Measurements from ENCODE around the gene CFAP126. TPM values are rescaled to one million over a fixed set of nuclear protein-coding genes. Genes with fewer than 3 reads are reported as not detected.
"Not testable (repeated sequence)": the region's sequence is repeated elsewhere in the genome, so short reads cannot be mapped to it uniquely, and the experiment has no call there.

Gene CFAP126
- total RNA-seq = not detected

GRCh38 chr1:161367684-161368400 lies at the start of gene CFAP126:
Gene CFAP126, minus strand, starts transcription at chr1:161367876. Its CDS starts 8 bp downstream, at chr1:161367868.
- Mint-ChIP-seq H3K36me3 (ENCODE audit: low read depth) (peaks cover 29% of the 10 kb centered on the region), H3K4me1 (peaks cover 14% of the 10 kb centered on the region), H3K27ac (peak within 1 kb of the TSS; percentile 10), H3K9me3 (no peaks in the 10 kb centered on the region), H3K4me3 (no peak within 1 kb of the TSS), H3K27me3 (no peaks in the 10 kb centered on the region)
- ChIA-PET CTCF (interaction anchor here (1.0 to 3.7 kb wide), 4 partner anchors 10 to 142 kb away, joined by 5 to 20 read pairs (median 8); partner anchors contain the start of gene TOMM40L), POLR2A (no interaction called here)
- peak; percentile 57 for DNase-seq

GRCh38 chr1:161413050-161413449 lies 45.4 kb upstream of the CFAP126 start:
- H3K9me3 Mint-ChIP-seq; H3K27me3 Mint-ChIP-seq; H3K4me3 Mint-ChIP-seq; H3K27ac Mint-ChIP-seq; CTCF ChIA-PET; POLR2A ChIA-PET; DNase-seq; H3K36me3 Mint-ChIP-seq (ENCODE audit: low read depth): not testable (repeated sequence)
- peaks cover 19% of the 10 kb centered on the region for H3K4me1 Mint-ChIP-seq

- DNase-seq; H3K4me3 Mint-ChIP-seq; POLR2A ChIA-PET; H3K36me3 Mint-ChIP-seq (ENCODE audit: low read depth); H3K27me3 Mint-ChIP-seq; H3K9me3 Mint-ChIP-seq: not testable (repeated sequence)
- H3K4me1 Mint-ChIP-seq = peaks cover 20% of the 10 kb centered on the region
- CTCF ChIA-PET = interaction anchor here (1.4 kb wide), 2 partner anchors 11 to 29 kb away, joined by 4 to 5 read pairs; no protein-coding TSS in a partner anchor
- peak overlapping the region; percentile 83 for H3K27ac Mint-ChIP-seq
Measured at GRCh38 chr1:161410636-161410970, 42.9 kb upstream of the CFAP126 start.

- peak; percentile 29 for DNase-seq
- Mint-ChIP-seq H3K27ac (peak overlapping the region; percentile 83), H3K4me3 (peak overlapping the region; percentile 11), H3K4me1 (peaks cover 22% of the 10 kb centered on the region)
- H3K9me3 Mint-ChIP-seq; H3K27me3 Mint-ChIP-seq; H3K36me3 Mint-ChIP-seq (ENCODE audit: low read depth); POLR2A ChIA-PET: not testable (repeated sequence)
- CTCF ChIA-PET = interaction anchor here (1.4 to 1.9 kb wide), 3 partner anchors 10 to 30 kb away, joined by 4 to 9 read pairs (median 5); no protein-coding TSS in a partner anchor
Measured at GRCh38 chr1:161409848-161410635, 42.4 kb upstream of the CFAP126 start.

- Mint-ChIP-seq H3K36me3 (ENCODE audit: low read depth) (peaks cover 12% of the 10 kb centered on the region), H3K27me3 (peaks cover 7% of the 10 kb centered on the region), H3K4me3 (no peak overlapping the region), H3K9me3 (peaks cover 3% of the 10 kb centered on the region), H3K4me1 (peaks cover 29% of the 10 kb centered on the region), H3K27ac (no peak overlapping the region)
- no peak for DNase-seq
- CTCF ChIA-PET = interaction anchor here (1.2 to 1.9 kb wide), 3 partner anchors 9 to 32 kb away, joined by 4 to 9 read pairs (median 8); no protein-coding TSS in a partner anchor
- POLR2A ChIA-PET = no interaction called here
Measured at GRCh38 chr1:161408429-161409052, 40.9 kb upstream of the CFAP126 start.

GRCh38 chr1:161407451-161407985 lies 39.8 kb upstream of the CFAP126 start:
- CTCF ChIA-PET = no interaction called here
- peaks cover 3% of the 10 kb centered on the region for H3K9me3 Mint-ChIP-seq
- DNase-seq = no peak

GRCh38 chr1:161406551-161406950 lies 38.9 kb upstream of the CFAP126 start:
- H3K27me3 Mint-ChIP-seq, H3K4me3 Mint-ChIP-seq, H3K9me3 Mint-ChIP-seq, CTCF ChIA-PET, POLR2A ChIA-PET, DNase-seq, H3K27ac Mint-ChIP-seq: not testable (repeated sequence)
- H3K4me1 Mint-ChIP-seq = peaks cover 33% of the 10 kb centered on the region
- peaks cover 12% of the 10 kb centered on the region for H3K36me3 Mint-ChIP-seq (ENCODE audit: low read depth)

More at GRCh38 chr1:161407451-161407985, 39.8 kb upstream of the CFAP126 start:
- Mint-ChIP-seq H3K27ac (no peak overlapping the region), H3K27me3 (peaks cover 9% of the 10 kb centered on the region), H3K36me3 (ENCODE audit: low read depth) (peaks cover 12% of the 10 kb centered on the region), H3K4me3 (no peak overlapping the region), H3K4me1 (peaks cover 31% of the 10 kb centered on the region)
- POLR2A ChIA-PET = no interaction called here

- no peak for DNase-seq
- peaks cover 5% of the 10 kb centered on the region for H3K9me3 Mint-ChIP-seq
- ChIA-PET POLR2A (no interaction called here), CTCF (interaction anchor here (0.6 to 0.7 kb wide), 2 partner anchors 34 to 1113 kb away, joined by 3 to 4 read pairs; no protein-coding TSS in a partner anchor)
- H3K4me3 Mint-ChIP-seq = no peak overlapping the region
- no peak overlapping the region for H3K27ac Mint-ChIP-seq
- H3K36me3 Mint-ChIP-seq (ENCODE audit: low read depth) = peaks cover 15% of the 10 kb centered on the region
- H3K4me1 Mint-ChIP-seq = peaks cover 34% of the 10 kb centered on the region
- H3K27me3 Mint-ChIP-seq = peaks cover 13% of the 10 kb centered on the region
Measured at GRCh38 chr1:161404051-161404597, 36.4 kb upstream of the CFAP126 start.

- Mint-ChIP-seq H3K27me3 (peaks cover 13% of the 10 kb centered on the region), H3K27ac (no peak overlapping the region), H3K4me1 (peaks cover 41% of the 10 kb centered on the region), H3K4me3 (no peak overlapping the region), H3K36me3 (ENCODE audit: low read depth) (peaks cover 15% of the 10 kb centered on the region), H3K9me3 (peaks cover 5% of the 10 kb centered on the region)
- DNase-seq = no peak
- CTCF ChIA-PET = interaction anchor here (3.8 kb wide), 1 partner anchor 37 kb away, joined by 20 read pairs; no protein-coding TSS in a partner anchor
- POLR2A ChIA-PET = no interaction called here
Measured at GRCh38 chr1:161402446-161402845, 34.8 kb upstream of the CFAP126 start.

GRCh38 chr1:161399257-161399998 lies 31.8 kb upstream of the CFAP126 start:
- Mint-ChIP-seq H3K9me3 (peaks cover 5% of the 10 kb centered on the region), H3K27ac (peak overlapping the region; percentile 99), H3K36me3 (ENCODE audit: low read depth) (peaks cover 14% of the 10 kb centered on the region), H3K27me3 (peaks cover 13% of the 10 kb centered on the region), H3K4me3 (peak overlapping the region; percentile 97), H3K4me1 (peaks cover 40% of the 10 kb centered on the region)
- DNase-seq = peak; percentile 92
- ChIA-PET CTCF (interaction anchor here (0.7 to 3.8 kb wide), 10 partner anchors 8 to 233 kb away, joined by 3 to 20 read pairs (median 5); partner anchors contain the start of gene PPOX), POLR2A (no interaction called here)

GRCh38 chr1:161398900-161399256 lies 31.2 kb upstream of the CFAP126 start:
- H3K4me3 Mint-ChIP-seq = peak overlapping the region; percentile 97
- ChIA-PET POLR2A (no interaction called here), CTCF (interaction anchor here (1.1 kb wide), 1 partner anchor 174 kb away, joined by 4 read pairs; the partner anchor contains the start of gene TOMM40L)
- H3K27ac Mint-ChIP-seq = peak overlapping the region; percentile 99
- H3K36me3 Mint-ChIP-seq (ENCODE audit: low read depth) = peaks cover 9% of the 10 kb centered on the region
- no peak for DNase-seq
- H3K9me3 Mint-ChIP-seq = peaks cover 4% of the 10 kb centered on the region
- peaks cover 9% of the 10 kb centered on the region for H3K27me3 Mint-ChIP-seq
- peaks cover 36% of the 10 kb centered on the region for H3K4me1 Mint-ChIP-seq

- H3K27me3 Mint-ChIP-seq; H3K9me3 Mint-ChIP-seq; H3K36me3 Mint-ChIP-seq (ENCODE audit: low read depth); H3K27ac Mint-ChIP-seq; POLR2A ChIA-PET; DNase-seq: not testable (repeated sequence)
- CTCF ChIA-PET = interaction anchor here (0.6 kb wide), 1 partner anchor 74 kb away, joined by 3 read pairs; no protein-coding TSS in a partner anchor
- Mint-ChIP-seq H3K4me1 (peaks cover 38% of the 10 kb centered on the region), H3K4me3 (peak overlapping the region; percentile 2)
Measured at GRCh38 chr1:161397038-161397437, 29.4 kb upstream of the CFAP126 start.
